Trophoblast cell (in vitro differentiated cells and primary cell): Measurements from ENCODE around the gene LRWD1. TPM values are rescaled to one million over a fixed set of nuclear protein-coding genes. Genes with fewer than 3 reads are reported as not detected.

Experiments used
- DNase-seq, 2 donors: peaks; one replicate each; pipeline ENCODE4 v3.0.0-alpha.2; 2016
- H2AFZ ChIP-seq: 2 replicates; pipeline ENCODE4 v1.6.1; 2013; ENCODE audit warnings: low read length, moderate library complexity, mild to moderate bottlenecking; ENCODE audit not compliant: insufficient read depth, poor library complexity
- H2AK5ac ChIP-seq: 2 replicates; pipeline ENCODE4 v1.6.1; 2013; ENCODE audit warnings: mild to moderate bottlenecking, low read length
- H2BK120ac ChIP-seq: 2 replicates; pipeline ENCODE4 v1.6.1; 2013; ENCODE audit warnings: low read length, mild to moderate bottlenecking, moderate library complexity; ENCODE audit not compliant: insufficient read depth, poor library complexity
- H2BK12ac ChIP-seq: 2 replicates; pipeline ENCODE4 v1.6.1; 2013; ENCODE audit warnings: mild to moderate bottlenecking, low read length, moderate library complexity
- H2BK5ac ChIP-seq: 2 replicates; pipeline ENCODE4 v1.6.1; 2013; ENCODE audit warnings: low read length, low read depth, moderate library complexity, mild to moderate bottlenecking; ENCODE audit not compliant: poor library complexity
- H3K14ac ChIP-seq: 2 replicates; pipeline ENCODE4 v1.6.1; 2013; ENCODE audit warnings: mild to moderate bottlenecking, low read length
- H3K18ac ChIP-seq: 2 replicates; pipeline ENCODE4 v1.6.1; 2013; ENCODE audit warnings: mild to moderate bottlenecking, low read length
- H3K23ac ChIP-seq: 2 replicates; pipeline ENCODE4 v1.6.1; 2013; ENCODE audit warnings: low read length
- H3K27ac ChIP-seq: 2 replicates; pipeline ENCODE4 v1.5.1; 2013; ENCODE audit warnings: low read depth, mild to moderate bottlenecking, inconsistent platforms, low read length, moderate library complexity
- H3K27me3 ChIP-seq: 2 replicates; pipeline ENCODE4 v1.6.1; 2013; ENCODE audit warnings: inconsistent platforms, mild to moderate bottlenecking, low read length, moderate library complexity; ENCODE audit not compliant: insufficient read depth
- H3K36me3 ChIP-seq, 2 experiments: 1 replicate in 1 of 2; 2 replicates in 1 of 2; pipeline ENCODE4 v1.6.1; 2013; ENCODE audit warnings: low read length in 2 of 2, mild to moderate bottlenecking in 2 of 2, moderate library complexity in 1 of 2; ENCODE audit not compliant: insufficient read depth in 2 of 2, control insufficient read depth in 1 of 2
- H3K4ac ChIP-seq: 2 replicates; pipeline ENCODE4 v1.6.1; 2013; ENCODE audit warnings: low read depth, mild to moderate bottlenecking, low read length, moderate library complexity
- H3K4me1 ChIP-seq, 2 experiments: 1 replicate in 1 of 2; 2 replicates in 1 of 2; pipeline ENCODE4 v1.6.1; 2013; ENCODE audit warnings: low read length in 2 of 2, mild to moderate bottlenecking in 2 of 2, moderate library complexity in 1 of 2; ENCODE audit not compliant: insufficient read depth in 2 of 2, control insufficient read depth in 1 of 2
- H3K4me2 ChIP-seq: 2 replicates; pipeline ENCODE4 v1.6.1; 2013; ENCODE audit warnings: inconsistent platforms, mild to moderate bottlenecking, low read length, moderate library complexity
- H3K4me3 ChIP-seq: 2 replicates; pipeline ENCODE4 v1.5.1; 2013; ENCODE audit warnings: mild to moderate bottlenecking, low read depth, low read length, inconsistent platforms
- H3K79me1 ChIP-seq: one replicate; pipeline ENCODE4 v1.6.1; 2013; ENCODE audit warnings: low read length
- H3K79me2 ChIP-seq: 2 replicates; pipeline ENCODE4 v1.6.1; 2013; ENCODE audit warnings: low read length, mild to moderate bottlenecking; ENCODE audit not compliant: control insufficient read depth, insufficient read depth, poor library complexity
- H3K9ac ChIP-seq: 2 replicates; pipeline ENCODE4 v1.6.1; 2013; ENCODE audit warnings: mild to moderate bottlenecking, low read length
- H3K9me3 ChIP-seq: 2 replicates; pipeline ENCODE4 v1.6.1; 2013; ENCODE audit warnings: low read depth, mild to moderate bottlenecking, control low read depth, inconsistent platforms, low read length; ENCODE audit not compliant: insufficient read depth
- H4K12ac ChIP-seq: 2 replicates; pipeline ENCODE4 v1.6.1; 2013; ENCODE audit warnings: low read depth, mild to moderate bottlenecking, low read length, moderate library complexity
- H4K8ac ChIP-seq: 2 replicates; pipeline ENCODE4 v1.6.1; 2013; ENCODE audit warnings: low read depth, mild to moderate bottlenecking, low read length, moderate library complexity
- H4K91ac ChIP-seq: one replicate; pipeline ENCODE4 v1.6.1; 2013; ENCODE audit warnings: low read depth, mild to moderate bottlenecking, low read length, moderate library complexity
- WGBS: extraction: QIAGEN DNeasy Blood & Tissue Kit; methylation state at CpG from one replicate; pipeline ENCODE4 v1.1.7; 2013; ENCODE audit warnings: missing lambda C conversion rate; ENCODE audit not compliant: insufficient read length, insufficient coverage; ENCODE audit errors: extremely low coverage; 5-methylcytosine and 5-hydroxymethylcytosine counted together
- polyA plus RNA-seq: library from polyadenylated mRNA; stranded (reverse); fragments of 200-250 nt; gene quantifications from 2 replicates; pipeline ENCODE4 v1.2.3, GENCODE V29; 2013

LRWD1 gene
- polyA plus RNA-seq, result 8.4 and 8.7 TPM in 2 replicates

GRCh38 chr7:102464577-102465280 lies at the start of gene LRWD1, which contains the start of gene ALKBH4:
Gene LRWD1, plus strand, starts transcription at chr7:102464984. Its CDS starts 97 bp downstream, at chr7:102465081.
Gene ALKBH4, minus strand, starts transcription at chr7:102464863. Its CDS starts 27 bp downstream, at chr7:102464836.
- no CpG with 5 or more reads among the region's 81 CpGs for WGBS
- Histone ChIP-seq H3K27ac (no peak within 1 kb of the TSS), H3K23ac (no peak within 1 kb of the TSS)

GRCh38 chr7:102415685-102416225 lies 49.0 kb upstream of the LRWD1 start:
- Histone ChIP-seq H2BK5ac (no peak overlapping the region), H3K79me1 (no peaks in the 10 kb centered on the region), H3K18ac (no peak overlapping the region), H4K8ac (no peak overlapping the region), H4K91ac (no peak overlapping the region), H3K9me3 (peaks cover 1% of the 10 kb centered on the region), H3K4ac (no peak overlapping the region), H3K14ac (no peak overlapping the region), H4K12ac (no peak overlapping the region), H3K27ac (no peak overlapping the region), H3K23ac (no peak overlapping the region), H2BK12ac (no peak overlapping the region), H3K9ac (no peak overlapping the region), H3K4me1 (no peaks in the 10 kb centered on the region), H2BK120ac (no peak overlapping the region), H3K79me2 (no peaks in the 10 kb centered on the region), H2AFZ (no peak overlapping the region), H3K36me3 (peaks cover 47 to 70% of the 10 kb centered on the region in 2 experiments), H3K4me3 (no peak overlapping the region), H3K27me3 (no peaks in the 10 kb centered on the region), H2AK5ac (no peak overlapping the region), H3K4me2 (no peak overlapping the region)
- no peak for DNase-seq
- no CpG with 5 or more reads among the region's 12 CpGs for WGBS

More at GRCh38 chr7:102464577-102465280, at the start of gene LRWD1, which contains the start of gene ALKBH4:
- H2BK120ac ChIP-seq, result peak within 1 kb of the TSS; percentile 60
- peak within 1 kb of the TSS; percentile 69 for H3K4me2 ChIP-seq
- peak within 1 kb of the TSS; percentile 39 for H2BK5ac ChIP-seq
- H2AK5ac ChIP-seq, result peak within 1 kb of the TSS; percentile 61
- H4K8ac ChIP-seq, result peak within 1 kb of the TSS; percentile 100
- H2AFZ ChIP-seq, result peak within 1 kb of the TSS; percentile 99
- peak within 1 kb of the TSS; percentile 93 for H3K4me3 ChIP-seq
- no peaks in the 10 kb centered on the region for H3K9me3 ChIP-seq
- peaks cover 7% of the 10 kb centered on the region for H3K79me1 ChIP-seq
- peaks cover 25% of the 10 kb centered on the region in 2 experiments for H3K36me3 ChIP-seq
- H4K12ac ChIP-seq, result peak within 1 kb of the TSS; percentile 74
- peak within 1 kb of the TSS; percentile 92 for H3K14ac ChIP-seq
- peaks cover 11% of the 10 kb centered on the region for H3K79me2 ChIP-seq
- H3K18ac ChIP-seq, result peak within 1 kb of the TSS; percentile 66
- H3K9ac ChIP-seq, result peak within 1 kb of the TSS; percentile 90
- peak within 1 kb of the TSS; percentile 88 for H3K4ac ChIP-seq
- no peak within 1 kb of the TSS for H2BK12ac ChIP-seq
- H3K27me3 ChIP-seq, result no peaks in the 10 kb centered on the region
- peak within 1 kb of the TSS; percentile 95 for H4K91ac ChIP-seq
- DNase-seq, result peak; percentile 93 to 96
- peaks cover 3 to 12% of the 10 kb centered on the region in 2 experiments for H3K4me1 ChIP-seq

GRCh38 chr7:102416406-102416805 lies 48.4 kb upstream of the LRWD1 start:
- Histone ChIP-seq H3K9ac (no peak overlapping the region), H2BK120ac (no peak overlapping the region), H3K18ac (no peak overlapping the region), H3K79me1 (no peaks in the 10 kb centered on the region), H3K36me3 (peaks cover 46 to 69% of the 10 kb centered on the region in 2 experiments), H3K4me2 (no peak overlapping the region), H3K79me2 (no peaks in the 10 kb centered on the region), H3K9me3 (peaks cover 1% of the 10 kb centered on the region), H3K27ac (no peak overlapping the region), H4K8ac (no peak overlapping the region), H2BK5ac (no peak overlapping the region), H4K12ac (no peak overlapping the region), H3K27me3 (no peaks in the 10 kb centered on the region), H3K14ac (no peak overlapping the region), H3K4me3 (no peak overlapping the region), H2AK5ac (no peak overlapping the region), H3K4ac (no peak overlapping the region), H4K91ac (no peak overlapping the region), H2BK12ac (no peak overlapping the region), H3K23ac (no peak overlapping the region), H2AFZ (no peak overlapping the region), H3K4me1 (no peaks in the 10 kb centered on the region)
- WGBS, result no CpG with 5 or more reads among the region's 6 CpGs
- no peak for DNase-seq

GRCh38 chr7:102417105-102417504 lies 47.7 kb upstream of the LRWD1 start:
- H3K27me3 ChIP-seq, result no peaks in the 10 kb centered on the region
- H3K79me1 ChIP-seq, result no peaks in the 10 kb centered on the region
- no CpG with 5 or more reads among the region's 3 CpGs for WGBS
- H2BK120ac ChIP-seq, result no peak overlapping the region
- no peak overlapping the region for H3K27ac ChIP-seq
- no peak overlapping the region for H3K9ac ChIP-seq
- DNase-seq, result no peak
- H3K9me3 ChIP-seq, result peaks cover 1% of the 10 kb centered on the region
- no peak overlapping the region for H3K4ac ChIP-seq
- no peaks in the 10 kb centered on the region for H3K4me1 ChIP-seq
- no peak overlapping the region for H2AFZ ChIP-seq
- H3K18ac ChIP-seq, result no peak overlapping the region
- H3K4me2 ChIP-seq, result no peak overlapping the region
- no peak overlapping the region for H2AK5ac ChIP-seq
- no peak overlapping the region for H4K12ac ChIP-seq
- peaks cover 44 to 70% of the 10 kb centered on the region in 2 experiments for H3K36me3 ChIP-seq
- no peak overlapping the region for H4K91ac ChIP-seq
- no peak overlapping the region for H3K23ac ChIP-seq
- H2BK12ac ChIP-seq, result no peak overlapping the region
- H2BK5ac ChIP-seq, result no peak overlapping the region
- H4K8ac ChIP-seq, result no peak overlapping the region
- H3K79me2 ChIP-seq, result no peaks in the 10 kb centered on the region
- H3K14ac ChIP-seq, result no peak overlapping the region
- H3K4me3 ChIP-seq, result no peak overlapping the region
